GM21737 (cell line): Measurements from ENCODE around the gene MUC3A.
"Not testable (repeated sequence)": the region's sequence is repeated elsewhere in the genome, so short reads cannot be mapped to it uniquely, and the experiment has no call there.

ENCODE experiments used
- ATAC-seq: cut with Tn5 transposase; IDR thresholded peaks from one replicate; pipeline ENCODE4 v1.9.1; 2021; ENCODE audit warnings: mild to moderate bottlenecking, moderate library complexity; ENCODE audit not compliant: unreplicated experiment

The MUC3A gene

GRCh38 chr7:100949227-100949932 lies at the start of gene MUC3A:
Gene MUC3A, plus strand, starts transcription at chr7:100949534. Its CDS starts 91 bp downstream, at chr7:100949625.
- no peak for ATAC-seq

GRCh38 chr7:100900978-100901377 lies 48.4 kb upstream of the MUC3A start:
- ATAC-seq = no peak

GRCh38 chr7:100901921-100902332 lies 47.4 kb upstream of the MUC3A start:
- no peak for ATAC-seq

- no peak for ATAC-seq
Observed at GRCh38 chr7:100902638-100903037, 46.7 kb upstream of the MUC3A start.

- no peak for ATAC-seq
Observed at GRCh38 chr7:100908512-100908911, 40.8 kb upstream of the MUC3A start.

- ATAC-seq = not testable (repeated sequence)
Observed at GRCh38 chr7:100910443-100910842, 38.9 kb upstream of the MUC3A start.

- ATAC-seq = no peak
Observed at GRCh38 chr7:100911484-100911883, 37.9 kb upstream of the MUC3A start.

- no peak for ATAC-seq
Observed at GRCh38 chr7:100914208-100914878, 35.0 kb upstream of the MUC3A start.

- ATAC-seq = no peak
Observed at GRCh38 chr7:100914879-100915447, 34.4 kb upstream of the MUC3A start.

GRCh38 chr7:100919335-100919734 lies 30.0 kb upstream of the MUC3A start:
- ATAC-seq = not testable (repeated sequence)

- not testable (repeated sequence) for ATAC-seq
Observed at GRCh38 chr7:100919779-100920437, 29.4 kb upstream of the MUC3A start.

- no peak for ATAC-seq
Observed at GRCh38 chr7:100921039-100921438, 28.3 kb upstream of the MUC3A start.

GRCh38 chr7:100923616-100924015 lies 25.7 kb upstream of the MUC3A start:
- not testable (repeated sequence) for ATAC-seq

- ATAC-seq = no peak
Observed at GRCh38 chr7:100929808-100930174, 19.5 kb upstream of the MUC3A start.

GRCh38 chr7:100933734-100934133 lies 15.6 kb upstream of the MUC3A start:
- no peak for ATAC-seq

- not testable (repeated sequence) for ATAC-seq
Observed at GRCh38 chr7:100935381-100935780, 14.0 kb upstream of the MUC3A start.

- not testable (repeated sequence) for ATAC-seq
Observed at GRCh38 chr7:100936167-100936566, 13.2 kb upstream of the MUC3A start.

- no peak for ATAC-seq
Observed at GRCh38 chr7:100942045-100942774, 7.1 kb upstream of the MUC3A start.

- ATAC-seq = no peak
Observed at GRCh38 chr7:100943693-100944092, 5.6 kb upstream of the MUC3A start.

- ATAC-seq = no peak
Observed at GRCh38 chr7:100944138-100944537, 5.2 kb upstream of the MUC3A start.

- ATAC-seq = no peak
Observed at GRCh38 chr7:100946111-100946510, 3.2 kb upstream of the MUC3A start.
